GM12873 (cell line): ENCODE measurements around the gene CLEC2A.

ENCODE experiments used
- TF ChIP-seq, protein P1 (sequence below): IDR thresholded peaks from 2 replicates; pipeline ENCODE4 v1.5.1; 2012; ENCODE audit warnings: low read depth, mild to moderate bottlenecking, moderate library complexity, low read length, control low read depth; ENCODE audit not compliant: insufficient read depth; ENCODE audit errors: missing control alignments

Gene CLEC2A

GRCh38 chr12:9932270-9932669, at the start of gene CLEC2A:
Gene CLEC2A, minus strand, starts transcription at chr12:9932370. Its CDS starts 41 bp downstream, at chr12:9932329.
- TF ChIP-seq, protein P1, sequence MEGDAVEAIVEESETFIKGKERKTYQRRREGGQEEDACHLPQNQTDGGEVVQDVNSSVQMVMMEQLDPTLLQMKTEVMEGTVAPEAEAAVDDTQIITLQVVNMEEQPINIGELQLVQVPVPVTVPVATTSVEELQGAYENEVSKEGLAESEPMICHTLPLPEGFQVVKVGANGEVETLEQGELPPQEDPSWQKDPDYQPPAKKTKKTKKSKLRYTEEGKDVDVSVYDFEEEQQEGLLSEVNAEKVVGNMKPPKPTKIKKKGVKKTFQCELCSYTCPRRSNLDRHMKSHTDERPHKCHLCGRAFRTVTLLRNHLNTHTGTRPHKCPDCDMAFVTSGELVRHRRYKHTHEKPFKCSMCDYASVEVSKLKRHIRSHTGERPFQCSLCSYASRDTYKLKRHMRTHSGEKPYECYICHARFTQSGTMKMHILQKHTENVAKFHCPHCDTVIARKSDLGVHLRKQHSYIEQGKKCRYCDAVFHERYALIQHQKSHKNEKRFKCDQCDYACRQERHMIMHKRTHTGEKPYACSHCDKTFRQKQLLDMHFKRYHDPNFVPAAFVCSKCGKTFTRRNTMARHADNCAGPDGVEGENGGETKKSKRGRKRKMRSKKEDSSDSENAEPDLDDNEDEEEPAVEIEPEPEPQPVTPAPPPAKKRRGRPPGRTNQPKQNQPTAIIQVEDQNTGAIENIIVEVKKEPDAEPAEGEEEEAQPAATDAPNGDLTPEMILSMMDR, result no peak

GRCh38 chr12:9980126-9980525, 48.0 kb upstream of the CLEC2A start:
- TF ChIP-seq, protein P1, result no peak

GRCh38 chr12:9977916-9978315, 45.7 kb upstream of the CLEC2A start:
- TF ChIP-seq, protein P1, result no peak

- TF ChIP-seq, protein P1, result no peak
These were observed 43.4 kb upstream of the CLEC2A start for GRCh38 chr12:9975614-9976013.

DNA sequence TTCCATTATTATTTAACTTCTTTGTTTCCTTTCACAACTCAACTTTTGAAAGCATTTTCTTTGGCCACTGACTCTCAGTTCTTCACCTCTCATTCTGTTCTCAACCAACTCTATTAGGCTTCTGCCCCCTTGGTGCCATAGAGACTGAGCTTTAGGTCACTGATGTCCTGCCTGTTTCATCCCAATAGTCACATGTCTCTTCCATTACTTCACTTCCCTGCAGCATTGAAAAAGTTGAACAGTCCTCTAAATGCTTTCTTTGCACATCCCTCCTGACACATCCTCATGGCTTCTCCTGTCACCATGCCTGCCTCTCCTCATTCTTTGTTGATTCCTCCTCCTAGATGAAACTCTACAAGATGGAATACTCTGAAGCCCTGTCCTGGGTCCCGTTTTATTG, 41.8 kb upstream of the CLEC2A start:
- TF ChIP-seq, protein P1, result no peak

DNA sequence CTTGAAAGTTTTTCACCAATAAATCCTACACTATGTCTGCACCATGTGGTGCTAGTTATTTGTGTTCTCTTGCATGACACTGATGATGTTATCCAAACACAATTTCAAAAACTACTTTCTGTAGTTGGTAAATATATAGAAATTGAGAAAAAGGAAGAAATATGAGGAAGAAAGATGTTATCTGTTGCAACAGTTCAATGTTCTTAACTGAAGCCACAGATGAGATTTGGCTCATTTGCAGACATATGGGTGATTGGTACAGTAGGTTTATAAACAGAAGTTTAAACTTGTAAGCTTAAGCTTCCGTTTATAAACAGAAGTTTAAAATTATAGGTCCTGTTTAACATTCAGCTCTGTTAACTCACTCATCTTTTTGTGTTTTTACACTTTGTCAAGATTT, 39.0 kb upstream of the CLEC2A start, which contains the start of gene CLEC12A:
TSS of gene CLEC12A (plus strand) at position 229 of the 400 bp plus-strand sequence. CDS start 188 bp downstream, outside the sequence.
- TF ChIP-seq, protein P1, result no peak

- TF ChIP-seq, protein P1, result no peak
These were observed 37.5 kb upstream of the CLEC2A start for GRCh38 chr12:9969673-9970072.

- TF ChIP-seq, protein P1, result no peak
These were observed 29.7 kb upstream of the CLEC2A start for GRCh38 chr12:9961901-9962300.
